ENCODE data around the gene DOCK3. TPM values are rescaled to one million over a fixed set of nuclear protein-coding genes. Genes with fewer than 3 reads are reported as not detected.

Gene DOCK3
- total RNA-seq, 3 donors from 2014 or later: 0.17 to 6.1 (median 0.20) TPM

GRCh38 chr3:50840983-50841489, 166.3 kb downstream of the DOCK3 start:
- Histone ChIP-seq H3K4me3 (no peak overlapping the region), H3K4me1 (ENCODE audit: low read depth) (no peaks in the 10 kb centered on the region), H3K9me3 (no peaks in the 10 kb centered on the region), H3K36me3 (ENCODE audit: low read depth) (no peaks in the 10 kb centered on the region)
- intact Hi-C loops (cut with DNase I, micrococcal nuclease): no loop called here
- ATAC-seq: no peak
- TF ChIP-seq, protein P1, sequence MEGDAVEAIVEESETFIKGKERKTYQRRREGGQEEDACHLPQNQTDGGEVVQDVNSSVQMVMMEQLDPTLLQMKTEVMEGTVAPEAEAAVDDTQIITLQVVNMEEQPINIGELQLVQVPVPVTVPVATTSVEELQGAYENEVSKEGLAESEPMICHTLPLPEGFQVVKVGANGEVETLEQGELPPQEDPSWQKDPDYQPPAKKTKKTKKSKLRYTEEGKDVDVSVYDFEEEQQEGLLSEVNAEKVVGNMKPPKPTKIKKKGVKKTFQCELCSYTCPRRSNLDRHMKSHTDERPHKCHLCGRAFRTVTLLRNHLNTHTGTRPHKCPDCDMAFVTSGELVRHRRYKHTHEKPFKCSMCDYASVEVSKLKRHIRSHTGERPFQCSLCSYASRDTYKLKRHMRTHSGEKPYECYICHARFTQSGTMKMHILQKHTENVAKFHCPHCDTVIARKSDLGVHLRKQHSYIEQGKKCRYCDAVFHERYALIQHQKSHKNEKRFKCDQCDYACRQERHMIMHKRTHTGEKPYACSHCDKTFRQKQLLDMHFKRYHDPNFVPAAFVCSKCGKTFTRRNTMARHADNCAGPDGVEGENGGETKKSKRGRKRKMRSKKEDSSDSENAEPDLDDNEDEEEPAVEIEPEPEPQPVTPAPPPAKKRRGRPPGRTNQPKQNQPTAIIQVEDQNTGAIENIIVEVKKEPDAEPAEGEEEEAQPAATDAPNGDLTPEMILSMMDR (IDR thresholded peaks at IDR 0.05): no peak
- DNase-seq: no peak

DNA sequence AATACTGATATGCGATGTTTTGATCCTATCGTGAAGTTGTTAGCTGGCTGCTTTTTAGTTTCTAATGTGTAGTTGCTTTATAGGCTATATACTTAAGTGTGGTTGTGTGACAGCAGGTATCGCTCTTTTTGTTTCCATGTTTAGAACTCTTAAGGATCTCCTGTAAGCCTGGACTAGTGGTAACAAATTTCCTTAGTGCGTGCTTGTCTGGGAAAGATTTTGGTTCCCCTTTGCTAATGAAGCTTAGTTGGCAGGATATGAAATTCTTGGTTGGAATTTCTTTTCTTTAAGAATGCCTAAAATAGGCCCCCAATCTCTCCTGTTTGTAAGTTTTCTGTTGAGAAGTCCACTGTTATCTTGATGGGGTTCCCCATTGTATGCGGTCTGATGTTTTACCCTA, 173.6 kb downstream of the DOCK3 start:
- TF ChIP-seq, protein P1 (IDR thresholded peaks at IDR 0.05): no peak
- Histone ChIP-seq H3K9me3 (peaks cover 2% of the 10 kb centered on the region), H3K36me3 (ENCODE audit: low read depth) (no peaks in the 10 kb centered on the region), H3K4me3 (no peak overlapping the region), H3K4me1 (ENCODE audit: low read depth) (no peaks in the 10 kb centered on the region)
- intact Hi-C loops (cut with DNase I, micrococcal nuclease): no loop called here
- no peak for DNase-seq
- ATAC-seq: no peak

DNA sequence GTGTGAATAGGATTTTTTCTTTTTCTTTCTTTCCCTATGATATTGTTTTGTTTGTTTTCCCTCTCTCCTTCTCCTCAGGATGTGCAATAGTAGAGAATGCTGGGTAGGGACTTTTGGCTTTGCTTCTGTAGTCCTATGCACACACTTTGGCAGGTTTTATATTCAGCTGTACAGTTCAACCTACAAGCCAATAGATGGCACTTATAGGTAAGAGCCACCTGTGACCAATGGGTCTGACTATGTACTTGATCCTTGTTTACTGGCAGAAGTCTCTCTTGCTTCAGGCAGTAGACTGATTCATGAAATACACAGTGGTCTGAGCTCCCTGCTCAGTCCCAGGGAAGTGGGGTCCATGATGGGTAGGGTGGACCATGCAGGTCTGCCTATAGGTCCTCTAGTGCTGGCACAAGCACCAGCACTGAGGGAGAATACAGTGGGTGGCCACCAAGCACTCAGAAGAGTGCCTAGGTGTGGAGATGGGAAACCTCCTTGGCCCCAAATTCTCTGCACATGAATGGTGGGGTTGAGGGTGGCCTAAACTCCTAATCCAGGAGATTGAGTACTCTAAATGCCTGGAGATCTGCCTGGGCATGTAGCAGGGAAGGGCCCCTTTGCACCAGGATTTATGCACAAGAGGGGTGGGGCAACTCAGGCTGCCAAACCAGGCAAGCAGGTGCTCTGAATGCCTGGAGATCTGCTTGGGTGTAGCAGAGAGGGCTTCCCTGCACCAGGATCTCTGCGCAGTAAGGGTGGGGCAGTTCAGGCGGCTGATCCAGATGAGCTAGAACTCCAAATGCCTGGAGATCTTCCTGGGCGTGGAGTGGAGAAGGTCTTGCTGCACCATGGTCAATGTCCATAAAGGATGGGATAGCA, 176.1 kb downstream of the DOCK3 start:
- Histone ChIP-seq H3K4me1 (ENCODE audit: low read depth) (no peaks in the 10 kb centered on the region), H3K9me3 (peaks cover 2% of the 10 kb centered on the region), H3K36me3 (ENCODE audit: low read depth) (no peaks in the 10 kb centered on the region), H3K4me3 (no peak overlapping the region)
- intact Hi-C loops (cut with DNase I, micrococcal nuclease): no loop called here
- DNase-seq: no peak
- TF ChIP-seq, protein P1 (IDR thresholded peaks at IDR 0.05): no peak
- no peak for ATAC-seq

GRCh38 chr3:50853936-50854335, 179.2 kb downstream of the DOCK3 start:
- TF ChIP-seq, protein P1 (IDR thresholded peaks at IDR 0.05): no peak
- no peaks in the 10 kb centered on the region for H3K36me3 ChIP-seq (ENCODE audit: low read depth)
- H3K9me3 ChIP-seq: no peaks in the 10 kb centered on the region
- no peaks in the 10 kb centered on the region for H3K4me1 ChIP-seq (ENCODE audit: low read depth)
- ATAC-seq: no peak
- H3K4me3 ChIP-seq: no peak overlapping the region
- DNase-seq: no peak
- intact Hi-C loops (cut with DNase I, micrococcal nuclease): no loop called here

DNA sequence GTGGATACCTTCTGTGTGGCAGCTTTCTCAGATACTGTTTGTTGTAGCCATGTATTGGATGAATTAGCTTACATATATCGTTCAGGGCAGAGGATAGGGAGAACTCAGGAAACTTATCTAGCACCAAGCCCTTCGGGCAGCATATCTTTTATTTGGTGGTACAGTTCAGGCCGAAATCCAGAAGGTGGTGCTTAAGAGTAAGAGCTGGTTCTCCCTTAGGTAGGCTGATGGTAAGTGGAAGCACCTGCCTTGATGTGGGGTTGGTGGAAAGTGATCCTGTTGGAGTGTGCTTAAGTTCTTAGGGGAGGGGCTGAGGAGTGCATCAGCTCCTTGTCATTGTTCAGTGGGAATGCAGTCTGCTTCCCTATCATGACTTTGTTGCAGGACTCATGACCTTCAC, 187.5 kb downstream of the DOCK3 start:
- Histone ChIP-seq H3K9me3 (no peaks in the 10 kb centered on the region), H3K4me1 (ENCODE audit: low read depth) (no peaks in the 10 kb centered on the region), H3K4me3 (no peak overlapping the region), H3K36me3 (ENCODE audit: low read depth) (no peaks in the 10 kb centered on the region)
- intact Hi-C loops (cut with DNase I, micrococcal nuclease): no loop called here
- TF ChIP-seq, protein P1 (IDR thresholded peaks at IDR 0.05): no peak
- DNase-seq (no peak), ATAC-seq (no peak)

All from mucosa of descending colon (tissue), 3 donors.